Peyer's patch (tissue), 4 donors: Measurements from ENCODE around the gene GPX6.

Experiments
- POLR2A ChIP-seq, 2 donors: fragments of 450-650 bp; IDR thresholded peaks; one replicate each; pipeline ENCODE4 v1.5.1; 2017; ENCODE audit warnings: antibody characterized with exemption in 2 of 2, mild to moderate bottlenecking in 2 of 2, moderate library complexity in 2 of 2
- TF ChIP-seq, protein P1 (sequence below), 6 experiments: fragments of 450-650 bp in 4 of 6; fragments of 200-600 bp in 2 of 6; sonication (generic) in 1 of 6; IDR thresholded peaks; one replicate each; pipeline ENCODE4 v1.5.1; 2017 to 2019; ENCODE audit warnings: antibody characterized with exemption in 6 of 6, mild to moderate bottlenecking in 3 of 6, moderate library complexity in 1 of 6

DNA sequence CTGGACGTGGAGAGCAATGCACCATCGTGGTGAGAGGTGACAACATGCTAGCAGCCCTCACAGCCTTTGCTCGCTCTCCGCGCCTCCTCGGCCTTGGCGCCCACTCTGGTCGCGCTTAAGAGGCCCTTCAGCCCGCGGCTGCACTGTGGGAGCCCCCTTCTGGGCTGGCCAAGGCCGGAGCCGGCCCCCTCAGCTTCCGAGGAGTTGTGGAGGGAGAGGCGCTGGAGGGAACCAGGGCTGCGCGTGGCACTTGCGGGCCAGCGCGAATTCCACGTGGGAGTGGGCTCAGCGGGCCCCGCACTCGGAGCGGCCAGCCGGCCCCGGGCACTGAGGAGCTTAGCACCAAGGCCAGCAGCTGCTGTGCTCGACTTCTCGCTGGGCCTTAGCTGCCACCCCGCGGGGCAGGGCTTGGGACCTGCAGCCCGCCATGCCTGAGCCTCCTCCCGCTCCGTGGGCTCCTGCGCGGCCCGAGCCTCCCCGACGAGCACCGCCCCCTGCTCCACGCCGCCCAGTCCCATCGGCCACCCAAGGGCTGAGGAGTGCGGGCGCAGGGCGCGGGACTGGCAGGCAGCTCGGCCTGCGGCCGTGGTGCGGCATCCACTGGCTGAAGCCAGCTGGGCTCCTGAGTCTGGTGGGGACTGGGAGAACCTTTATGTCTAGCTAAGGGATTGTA is 3.8 kb downstream of the GPX6 start:
- TF ChIP-seq, protein P1, sequence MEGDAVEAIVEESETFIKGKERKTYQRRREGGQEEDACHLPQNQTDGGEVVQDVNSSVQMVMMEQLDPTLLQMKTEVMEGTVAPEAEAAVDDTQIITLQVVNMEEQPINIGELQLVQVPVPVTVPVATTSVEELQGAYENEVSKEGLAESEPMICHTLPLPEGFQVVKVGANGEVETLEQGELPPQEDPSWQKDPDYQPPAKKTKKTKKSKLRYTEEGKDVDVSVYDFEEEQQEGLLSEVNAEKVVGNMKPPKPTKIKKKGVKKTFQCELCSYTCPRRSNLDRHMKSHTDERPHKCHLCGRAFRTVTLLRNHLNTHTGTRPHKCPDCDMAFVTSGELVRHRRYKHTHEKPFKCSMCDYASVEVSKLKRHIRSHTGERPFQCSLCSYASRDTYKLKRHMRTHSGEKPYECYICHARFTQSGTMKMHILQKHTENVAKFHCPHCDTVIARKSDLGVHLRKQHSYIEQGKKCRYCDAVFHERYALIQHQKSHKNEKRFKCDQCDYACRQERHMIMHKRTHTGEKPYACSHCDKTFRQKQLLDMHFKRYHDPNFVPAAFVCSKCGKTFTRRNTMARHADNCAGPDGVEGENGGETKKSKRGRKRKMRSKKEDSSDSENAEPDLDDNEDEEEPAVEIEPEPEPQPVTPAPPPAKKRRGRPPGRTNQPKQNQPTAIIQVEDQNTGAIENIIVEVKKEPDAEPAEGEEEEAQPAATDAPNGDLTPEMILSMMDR (IDR thresholded peaks at IDR 0.05) = no peak
- no peak for TF ChIP-seq POLR2A (IDR thresholded peaks at IDR 0.05)
